ENCODE results near the gene SNAPC4.

The SNAPC4 gene

DNA sequence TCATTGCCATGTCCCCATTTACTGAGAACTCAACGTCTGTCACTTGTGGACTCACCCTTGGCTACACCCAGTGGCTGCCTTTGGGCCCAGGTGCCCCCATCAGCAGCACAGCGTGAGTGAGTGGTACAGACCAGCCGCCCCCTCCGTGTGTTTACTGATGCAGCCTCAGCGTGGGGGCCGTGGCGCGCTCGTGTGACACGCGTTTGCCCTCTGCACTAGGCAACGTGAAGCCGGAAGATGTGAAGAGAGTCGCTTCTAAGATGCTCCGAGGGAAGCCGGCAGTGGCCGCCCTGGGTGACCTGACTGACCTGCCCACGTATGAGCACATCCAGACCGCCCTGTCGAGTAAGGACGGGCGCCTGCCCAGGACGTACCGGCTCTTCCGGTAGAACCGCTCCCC lies 22.9 kb upstream of the SNAPC4 start:
- TF ChIP-seq, protein P1, sequence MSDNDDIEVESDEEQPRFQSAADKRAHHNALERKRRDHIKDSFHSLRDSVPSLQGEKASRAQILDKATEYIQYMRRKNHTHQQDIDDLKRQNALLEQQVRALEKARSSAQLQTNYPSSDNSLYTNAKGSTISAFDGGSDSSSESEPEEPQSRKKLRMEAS (IDR thresholded peaks at IDR 0.05; ENCODE audit: low read depth, low read length): no peak
- TF ChIP-seq POLR2A (IDR thresholded peaks at IDR 0.05; ENCODE audit: extremely low read depth, insufficient read length): no peak
- TF ChIP-seq, protein P2, sequence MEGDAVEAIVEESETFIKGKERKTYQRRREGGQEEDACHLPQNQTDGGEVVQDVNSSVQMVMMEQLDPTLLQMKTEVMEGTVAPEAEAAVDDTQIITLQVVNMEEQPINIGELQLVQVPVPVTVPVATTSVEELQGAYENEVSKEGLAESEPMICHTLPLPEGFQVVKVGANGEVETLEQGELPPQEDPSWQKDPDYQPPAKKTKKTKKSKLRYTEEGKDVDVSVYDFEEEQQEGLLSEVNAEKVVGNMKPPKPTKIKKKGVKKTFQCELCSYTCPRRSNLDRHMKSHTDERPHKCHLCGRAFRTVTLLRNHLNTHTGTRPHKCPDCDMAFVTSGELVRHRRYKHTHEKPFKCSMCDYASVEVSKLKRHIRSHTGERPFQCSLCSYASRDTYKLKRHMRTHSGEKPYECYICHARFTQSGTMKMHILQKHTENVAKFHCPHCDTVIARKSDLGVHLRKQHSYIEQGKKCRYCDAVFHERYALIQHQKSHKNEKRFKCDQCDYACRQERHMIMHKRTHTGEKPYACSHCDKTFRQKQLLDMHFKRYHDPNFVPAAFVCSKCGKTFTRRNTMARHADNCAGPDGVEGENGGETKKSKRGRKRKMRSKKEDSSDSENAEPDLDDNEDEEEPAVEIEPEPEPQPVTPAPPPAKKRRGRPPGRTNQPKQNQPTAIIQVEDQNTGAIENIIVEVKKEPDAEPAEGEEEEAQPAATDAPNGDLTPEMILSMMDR (IDR thresholded peaks at IDR 0.05; ENCODE audit: low read depth, low read length): no peak
- no peak for TF ChIP-seq MYC (IDR thresholded peaks at IDR 0.05; ENCODE audit: low read depth, low read length)
- no peak overlapping the region for H3K4me3 ChIP-seq (ENCODE audit: low read depth, low read length)
- DNase-seq (ENCODE audit: low read depth): no peak

DNA sequence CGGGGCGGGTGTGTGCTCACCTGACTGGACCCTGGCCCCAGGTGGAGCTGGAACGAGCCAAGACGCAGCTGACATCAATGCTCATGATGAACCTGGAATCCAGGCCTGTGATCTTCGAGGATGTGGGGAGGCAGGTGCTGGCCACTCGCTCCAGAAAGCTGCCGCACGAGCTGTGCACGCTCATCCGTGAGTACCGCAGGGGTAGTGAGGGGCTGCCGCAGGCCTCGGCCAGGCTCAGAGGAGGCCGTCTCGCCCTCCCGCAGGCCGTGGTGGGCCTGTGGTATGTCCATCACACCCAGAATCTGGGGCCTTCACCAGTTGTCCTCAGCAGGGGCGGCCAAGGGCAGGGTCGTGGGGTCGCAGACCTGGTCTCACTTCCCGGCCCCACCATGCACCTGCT lies 21.8 kb upstream of the SNAPC4 start:
- TF ChIP-seq, protein P1 (IDR thresholded peaks at IDR 0.05; ENCODE audit: low read depth, low read length): no peak
- TF ChIP-seq, protein P2 (IDR thresholded peaks at IDR 0.05; ENCODE audit: low read depth, low read length): no peak
- TF ChIP-seq MYC (IDR thresholded peaks at IDR 0.05; ENCODE audit: low read depth, low read length) (no peak), POLR2A (IDR thresholded peaks at IDR 0.05; ENCODE audit: extremely low read depth, insufficient read length) (no peak)
- H3K4me3 ChIP-seq (ENCODE audit: low read depth, low read length): no peak overlapping the region
- no peak for DNase-seq (ENCODE audit: low read depth)

DNA sequence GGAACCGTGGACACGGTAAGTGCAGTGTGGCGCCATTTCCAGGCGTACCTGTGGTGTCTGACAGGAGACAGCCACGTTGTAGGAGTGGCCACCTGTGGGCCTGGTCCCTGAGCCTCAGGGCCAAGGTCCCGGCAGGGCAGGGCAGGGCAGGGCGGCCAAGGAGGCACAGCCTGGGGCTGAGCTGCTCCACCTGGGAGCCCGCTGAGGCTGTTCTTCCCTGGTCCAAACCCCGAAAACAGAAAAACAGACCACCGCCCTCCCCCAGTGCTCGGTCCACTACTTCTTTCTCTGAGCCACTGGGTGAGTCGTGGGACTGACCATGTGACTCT lies 19.1 kb upstream of the SNAPC4 start:
- H3K4me3 ChIP-seq (ENCODE audit: low read depth, low read length): no peak overlapping the region
- TF ChIP-seq, protein P2 (IDR thresholded peaks at IDR 0.05; ENCODE audit: low read depth, low read length): no peak
- TF ChIP-seq POLR2A (IDR thresholded peaks at IDR 0.05; ENCODE audit: extremely low read depth, insufficient read length): no peak
- TF ChIP-seq, protein P1 (IDR thresholded peaks at IDR 0.05; ENCODE audit: low read depth, low read length): no peak
- TF ChIP-seq MYC (IDR thresholded peaks at IDR 0.05; ENCODE audit: low read depth, low read length): no peak
- no peak for DNase-seq (ENCODE audit: low read depth)

DNA sequence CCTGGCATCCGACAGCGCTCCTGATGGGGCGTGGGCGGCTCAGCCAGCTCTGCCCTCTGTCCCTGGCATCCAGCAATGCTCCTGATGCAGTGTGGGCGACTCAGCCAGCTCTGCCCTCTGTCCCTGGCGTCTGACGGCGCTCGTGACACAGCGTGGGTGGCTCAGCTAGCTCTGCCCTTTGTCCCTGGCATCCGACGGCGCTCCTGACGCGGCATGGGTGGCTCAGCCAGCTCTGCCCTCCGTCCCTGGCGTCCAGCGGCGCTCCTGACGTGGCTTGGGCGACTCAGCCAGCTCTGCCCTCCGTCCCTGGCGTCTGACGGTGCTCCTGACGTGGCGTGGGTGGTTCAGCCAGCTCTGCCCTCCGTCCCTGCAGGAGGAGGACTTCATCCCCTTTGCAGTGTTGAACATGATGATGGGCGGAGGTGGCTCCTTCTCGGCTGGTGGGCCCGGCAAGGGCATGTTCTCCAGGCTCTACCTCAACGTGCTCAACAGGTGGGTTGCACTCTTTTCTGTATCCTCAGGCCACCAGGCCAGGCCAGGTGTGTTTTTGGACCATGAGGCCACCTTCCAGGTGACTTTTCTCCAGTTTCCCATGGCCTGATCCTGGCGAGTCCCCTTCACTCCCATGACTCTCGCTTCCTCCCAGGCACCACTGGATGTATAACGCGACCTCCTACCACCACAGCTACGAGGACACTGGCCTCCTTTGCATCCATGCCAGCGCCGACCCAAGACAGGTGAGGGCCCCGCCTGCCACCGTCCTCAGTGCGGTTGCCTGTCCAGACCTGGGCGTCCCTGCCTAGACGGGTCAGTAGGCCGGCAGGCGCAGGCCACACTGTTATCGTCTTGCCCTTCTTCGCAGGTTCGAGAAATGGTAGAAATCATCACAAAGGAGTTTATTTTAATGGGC lies 18.5 kb upstream of the SNAPC4 start:
- H3K4me3 ChIP-seq (ENCODE audit: low read depth, low read length): no peak overlapping the region
- DNase-seq (ENCODE audit: low read depth): no peak
- TF ChIP-seq, protein P1 (IDR thresholded peaks at IDR 0.05; ENCODE audit: low read depth, low read length): no peak
- no peak for TF ChIP-seq MYC (IDR thresholded peaks at IDR 0.05; ENCODE audit: low read depth, low read length)
- TF ChIP-seq, protein P2 (IDR thresholded peaks at IDR 0.05; ENCODE audit: low read depth, low read length): no peak
- no peak for TF ChIP-seq POLR2A (IDR thresholded peaks at IDR 0.05; ENCODE audit: extremely low read depth, insufficient read length)

DNA sequence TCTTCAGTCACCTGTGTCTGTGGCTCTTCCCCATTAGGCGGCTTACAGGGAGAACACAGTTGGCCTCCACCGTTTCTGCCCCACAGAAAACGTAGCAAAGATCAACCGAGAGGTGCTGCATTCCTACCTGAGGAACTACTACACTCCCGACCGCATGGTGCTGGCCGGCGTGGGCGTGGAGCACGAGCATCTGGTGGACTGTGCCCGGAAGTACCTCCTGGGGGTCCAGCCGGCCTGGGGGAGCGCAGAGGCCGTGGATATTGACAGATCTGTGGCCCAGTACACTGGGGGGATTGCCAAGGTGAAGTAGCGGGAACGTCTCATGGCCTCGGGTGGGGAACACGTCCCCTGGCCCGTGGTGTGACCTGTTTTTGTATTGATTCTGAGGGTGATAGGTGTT lies 16.9 kb upstream of the SNAPC4 start:
- TF ChIP-seq POLR2A (IDR thresholded peaks at IDR 0.05; ENCODE audit: extremely low read depth, insufficient read length): no peak
- TF ChIP-seq, protein P2 (IDR thresholded peaks at IDR 0.05; ENCODE audit: low read depth, low read length): no peak
- TF ChIP-seq, protein P1 (IDR thresholded peaks at IDR 0.05; ENCODE audit: low read depth, low read length): no peak
- no peak for TF ChIP-seq MYC (IDR thresholded peaks at IDR 0.05; ENCODE audit: low read depth, low read length)
- no peak for DNase-seq (ENCODE audit: low read depth)
- H3K4me3 ChIP-seq (ENCODE audit: low read depth, low read length): no peak overlapping the region
